HL-60 (cell line): ENCODE data around the gene GRAMD4.

Experiments used
- DNase-seq, 2 experiments: peaks; one replicate each; pipeline ENCODE4 v3.0.0-alpha.2; 2010 to 2020; ENCODE audit warnings: low read depth in 1 of 2, low spot score in 1 of 2
- H3K27ac ChIP-seq: fragments of 250-450 bp; sonication (Bioruptor Pico); replicated peaks from 2 replicates; pipeline ENCODE4 v1.5.1; 2020; ENCODE audit warnings: mild to moderate bottlenecking, moderate library complexity
- H3K27me3 ChIP-seq: fragments of 250-450 bp; sonication (Bioruptor Pico); 2 replicates; pipeline ENCODE4 v1.5.1; 2021; ENCODE audit warnings: mild to moderate bottlenecking, moderate library complexity; ENCODE audit not compliant: insufficient read depth, poor library complexity, severe bottlenecking
- H3K4me3 ChIP-seq: replicated peaks from 2 replicates; pipeline ENCODE4 v1.5.1; 2011; ENCODE audit warnings: mild to moderate bottlenecking, control low read depth, low read length; ENCODE audit not compliant: insufficient read depth
- GABPA ChIP-seq: IDR thresholded peaks from 2 replicates; pipeline ENCODE4 v1.6.1; 2012; ENCODE audit warnings: low read depth
- POLR2AphosphoS5 ChIP-seq: IDR thresholded peaks from 2 replicates; pipeline ENCODE4 v1.6.1; 2012; ENCODE audit warnings: low read depth
- SPI1 ChIP-seq: IDR thresholded peaks from 2 replicates; pipeline ENCODE4 v1.6.1; 2012; ENCODE audit warnings: low read depth, mild to moderate bottlenecking, borderline replicate concordance
- TF ChIP-seq, protein P1 (sequence below): IDR thresholded peaks from 2 replicates; pipeline ENCODE4 v1.6.1; 2012; ENCODE audit warnings: low read depth; ENCODE audit not compliant: insufficient replicate concordance
- TF ChIP-seq, protein P2 (sequence below): IDR thresholded peaks from one replicate; pipeline ENCODE4 v1.5.1; 2011; ENCODE audit warnings: low read length, control low read depth, inconsistent platforms; ENCODE audit not compliant: insufficient read depth

The GRAMD4 gene

DNA sequence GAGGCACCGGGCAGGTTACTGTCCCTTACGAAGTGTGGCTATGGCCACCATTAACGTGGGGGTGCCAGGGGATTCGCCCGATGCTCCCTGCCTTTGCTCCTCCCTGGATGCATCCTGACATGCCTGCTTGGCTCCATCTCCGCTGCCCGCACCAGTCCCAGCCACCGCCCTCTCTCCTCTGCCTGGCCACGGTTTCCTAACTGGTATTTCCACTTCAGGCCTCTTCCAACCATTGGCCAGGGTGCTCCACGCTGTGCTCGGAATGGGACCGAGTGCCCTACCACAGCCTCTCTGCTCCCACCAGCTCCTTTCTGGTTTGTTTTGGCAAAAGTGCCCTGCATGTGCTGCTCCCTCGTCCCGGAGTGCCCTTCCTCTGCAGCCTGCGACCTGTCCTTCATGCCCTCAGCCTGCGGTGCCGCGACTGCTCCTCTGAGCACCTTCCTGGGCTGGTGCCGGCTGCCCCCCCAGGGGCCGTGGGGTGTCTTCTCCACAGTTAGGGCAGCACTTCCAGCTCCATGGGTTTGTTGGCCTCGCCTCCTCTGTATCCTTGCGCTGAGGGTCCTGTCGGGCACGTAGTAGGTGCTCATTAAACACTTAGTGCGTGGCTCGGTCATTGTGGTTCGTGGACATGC is 12.6 kb upstream of the GRAMD4 start:
- H3K4me3 ChIP-seq, result no peak overlapping the region
- no peak for DNase-seq
- peak overlapping the region; percentile 32; the same call in 1 of the 2 replicates for H3K27ac ChIP-seq
- H3K27me3 ChIP-seq, result no peaks in the 10 kb centered on the region
- TF ChIP-seq, protein P1, sequence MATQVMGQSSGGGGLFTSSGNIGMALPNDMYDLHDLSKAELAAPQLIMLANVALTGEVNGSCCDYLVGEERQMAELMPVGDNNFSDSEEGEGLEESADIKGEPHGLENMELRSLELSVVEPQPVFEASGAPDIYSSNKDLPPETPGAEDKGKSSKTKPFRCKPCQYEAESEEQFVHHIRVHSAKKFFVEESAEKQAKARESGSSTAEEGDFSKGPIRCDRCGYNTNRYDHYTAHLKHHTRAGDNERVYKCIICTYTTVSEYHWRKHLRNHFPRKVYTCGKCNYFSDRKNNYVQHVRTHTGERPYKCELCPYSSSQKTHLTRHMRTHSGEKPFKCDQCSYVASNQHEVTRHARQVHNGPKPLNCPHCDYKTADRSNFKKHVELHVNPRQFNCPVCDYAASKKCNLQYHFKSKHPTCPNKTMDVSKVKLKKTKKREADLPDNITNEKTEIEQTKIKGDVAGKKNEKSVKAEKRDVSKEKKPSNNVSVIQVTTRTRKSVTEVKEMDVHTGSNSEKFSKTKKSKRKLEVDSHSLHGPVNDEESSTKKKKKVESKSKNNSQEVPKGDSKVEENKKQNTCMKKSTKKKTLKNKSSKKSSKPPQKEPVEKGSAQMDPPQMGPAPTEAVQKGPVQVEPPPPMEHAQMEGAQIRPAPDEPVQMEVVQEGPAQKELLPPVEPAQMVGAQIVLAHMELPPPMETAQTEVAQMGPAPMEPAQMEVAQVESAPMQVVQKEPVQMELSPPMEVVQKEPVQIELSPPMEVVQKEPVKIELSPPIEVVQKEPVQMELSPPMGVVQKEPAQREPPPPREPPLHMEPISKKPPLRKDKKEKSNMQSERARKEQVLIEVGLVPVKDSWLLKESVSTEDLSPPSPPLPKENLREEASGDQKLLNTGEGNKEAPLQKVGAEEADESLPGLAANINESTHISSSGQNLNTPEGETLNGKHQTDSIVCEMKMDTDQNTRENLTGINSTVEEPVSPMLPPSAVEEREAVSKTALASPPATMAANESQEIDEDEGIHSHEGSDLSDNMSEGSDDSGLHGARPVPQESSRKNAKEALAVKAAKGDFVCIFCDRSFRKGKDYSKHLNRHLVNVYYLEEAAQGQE, result no peak
- TF ChIP-seq SPI1, result no peak
- TF ChIP-seq GABPA, result no peak
- TF ChIP-seq, protein P2, sequence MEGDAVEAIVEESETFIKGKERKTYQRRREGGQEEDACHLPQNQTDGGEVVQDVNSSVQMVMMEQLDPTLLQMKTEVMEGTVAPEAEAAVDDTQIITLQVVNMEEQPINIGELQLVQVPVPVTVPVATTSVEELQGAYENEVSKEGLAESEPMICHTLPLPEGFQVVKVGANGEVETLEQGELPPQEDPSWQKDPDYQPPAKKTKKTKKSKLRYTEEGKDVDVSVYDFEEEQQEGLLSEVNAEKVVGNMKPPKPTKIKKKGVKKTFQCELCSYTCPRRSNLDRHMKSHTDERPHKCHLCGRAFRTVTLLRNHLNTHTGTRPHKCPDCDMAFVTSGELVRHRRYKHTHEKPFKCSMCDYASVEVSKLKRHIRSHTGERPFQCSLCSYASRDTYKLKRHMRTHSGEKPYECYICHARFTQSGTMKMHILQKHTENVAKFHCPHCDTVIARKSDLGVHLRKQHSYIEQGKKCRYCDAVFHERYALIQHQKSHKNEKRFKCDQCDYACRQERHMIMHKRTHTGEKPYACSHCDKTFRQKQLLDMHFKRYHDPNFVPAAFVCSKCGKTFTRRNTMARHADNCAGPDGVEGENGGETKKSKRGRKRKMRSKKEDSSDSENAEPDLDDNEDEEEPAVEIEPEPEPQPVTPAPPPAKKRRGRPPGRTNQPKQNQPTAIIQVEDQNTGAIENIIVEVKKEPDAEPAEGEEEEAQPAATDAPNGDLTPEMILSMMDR, result no peak
- no peak for TF ChIP-seq POLR2AphosphoS5

DNA sequence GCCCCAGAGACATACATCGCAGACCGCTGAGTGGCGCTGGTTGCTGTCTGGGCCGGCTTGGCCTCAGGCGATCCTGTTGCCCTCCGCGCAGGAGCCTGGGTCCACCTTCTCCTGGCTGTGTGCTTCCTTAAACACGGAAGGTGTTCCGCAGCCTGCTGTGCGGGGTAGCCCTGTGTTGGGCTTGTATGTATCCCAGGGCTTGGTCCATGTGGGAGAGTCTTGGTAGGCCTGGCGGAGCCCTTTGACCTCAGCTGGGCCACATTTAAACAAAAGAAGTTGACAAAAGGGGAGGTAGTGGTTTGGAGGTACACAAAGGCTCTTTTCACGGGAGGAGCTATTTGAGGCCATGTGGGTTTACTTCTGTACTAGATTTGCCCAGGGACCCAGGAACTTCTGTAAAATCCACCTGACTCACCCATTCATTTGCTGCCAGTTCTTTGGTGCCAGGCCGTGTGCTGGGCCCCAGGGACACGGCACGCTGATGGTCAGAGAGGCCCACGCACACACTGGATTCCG is 11.0 kb upstream of the GRAMD4 start:
- Histone ChIP-seq H3K27ac (peak overlapping the region; percentile 63), H3K4me3 (no peak overlapping the region), H3K27me3 (no peaks in the 10 kb centered on the region)
- peak in 1 of 2 experiments; percentile 54 for DNase-seq
- TF ChIP-seq SPI1 (no peak), POLR2AphosphoS5 (no peak), GABPA (no peak)
- TF ChIP-seq, protein P1, result no peak
- TF ChIP-seq, protein P2, result no peak

DNA sequence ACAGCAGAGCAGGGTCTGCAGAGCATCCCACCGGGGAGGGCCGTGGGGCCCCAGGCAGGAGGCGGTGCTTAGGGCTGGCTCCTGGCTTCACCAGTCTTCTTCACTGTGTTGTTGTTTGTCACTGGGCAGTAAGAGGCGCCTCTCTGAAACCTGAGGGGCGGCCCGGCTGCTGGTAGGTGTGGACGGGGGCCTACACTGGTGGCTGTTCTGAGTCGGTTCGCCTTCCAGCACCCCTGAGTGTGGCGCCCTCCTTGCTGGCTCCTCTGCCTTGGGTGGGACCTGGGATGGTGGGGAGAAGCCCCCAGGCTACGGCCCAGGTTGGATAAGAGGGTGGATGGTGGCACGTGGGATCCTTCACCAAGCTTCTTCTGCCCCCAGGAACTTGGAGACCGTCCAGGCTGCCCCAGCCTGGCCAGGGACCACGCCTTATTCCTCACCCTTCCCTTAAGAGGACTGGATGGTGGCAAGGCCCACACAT is 10.4 kb upstream of the GRAMD4 start:
- Histone ChIP-seq H3K27me3 (no peaks in the 10 kb centered on the region), H3K4me3 (no peak overlapping the region), H3K27ac (peak overlapping the region; percentile 63)
- TF ChIP-seq SPI1 (no peak), GABPA (no peak), POLR2AphosphoS5 (no peak)
- TF ChIP-seq, protein P1, result no peak
- TF ChIP-seq, protein P2, result no peak
- DNase-seq, result no peak
